ENCODE data around the gene ZNRF3.
"Not testable (repeated sequence)": the region's sequence is repeated elsewhere in the genome, so short reads cannot be mapped to it uniquely, and the experiment has no call there.

ZNRF3 gene

GRCh38 chr22:28908810-28909209 is 25.4 kb downstream of the ZNRF3 start:
- not testable (repeated sequence) for DNase-seq (ENCODE audit: low read depth)

DNA sequence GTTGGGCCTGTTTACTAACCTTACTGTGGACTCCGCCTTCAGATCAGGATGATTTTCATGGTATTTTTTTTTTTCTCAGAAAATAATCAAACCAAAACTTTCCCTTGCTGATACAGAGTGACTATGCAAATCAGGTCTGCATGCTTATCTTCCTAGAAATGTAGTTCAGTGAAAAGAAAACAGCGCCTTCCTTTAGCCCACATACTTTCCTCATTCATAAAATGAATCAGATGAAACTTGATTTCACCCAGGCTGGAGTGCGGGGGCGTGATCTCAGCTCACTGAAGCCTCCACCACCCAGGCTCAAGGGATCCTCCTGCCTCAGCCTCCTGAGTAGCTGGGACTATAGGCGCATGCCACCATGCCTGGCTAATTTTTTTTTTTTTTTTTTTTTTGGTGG is 26.0 kb downstream of the ZNRF3 start:
- no peak for DNase-seq (ENCODE audit: low read depth)

GRCh38 chr22:28910569-28911303 is 27.4 kb downstream of the ZNRF3 start:
- DNase-seq (ENCODE audit: low read depth), result no peak

- DNase-seq (ENCODE audit: low read depth), result no peak
Observed at GRCh38 chr22:28911304-28911690, 27.9 kb downstream of the ZNRF3 start.

GRCh38 chr22:28911777-28912669 is 28.7 kb downstream of the ZNRF3 start:
- no peak for DNase-seq (ENCODE audit: low read depth)

GRCh38 chr22:28914201-28914600 is 30.8 kb downstream of the ZNRF3 start:
- no peak for DNase-seq (ENCODE audit: low read depth)

DNA sequence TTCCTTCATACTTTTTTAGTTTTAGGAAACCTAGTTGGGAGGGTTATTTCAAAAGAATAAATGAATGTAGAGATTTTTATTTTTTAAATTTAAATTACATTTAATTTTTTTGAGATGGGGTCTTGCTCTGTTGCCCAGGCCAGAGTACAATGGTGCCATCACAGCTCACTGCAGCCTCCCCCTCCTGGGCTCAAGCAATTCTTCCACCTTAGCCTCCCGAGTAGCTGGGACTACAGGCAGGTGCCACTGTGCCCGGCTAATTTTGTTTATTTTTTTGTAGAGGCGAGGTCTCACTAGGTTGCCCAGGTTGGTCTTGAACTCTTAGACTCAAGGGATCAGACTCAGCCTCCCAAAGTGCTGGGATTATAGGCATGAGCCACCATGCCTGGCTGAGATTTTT is 32.6 kb downstream of the ZNRF3 start:
- no peak for DNase-seq (ENCODE audit: low read depth)

DNA sequence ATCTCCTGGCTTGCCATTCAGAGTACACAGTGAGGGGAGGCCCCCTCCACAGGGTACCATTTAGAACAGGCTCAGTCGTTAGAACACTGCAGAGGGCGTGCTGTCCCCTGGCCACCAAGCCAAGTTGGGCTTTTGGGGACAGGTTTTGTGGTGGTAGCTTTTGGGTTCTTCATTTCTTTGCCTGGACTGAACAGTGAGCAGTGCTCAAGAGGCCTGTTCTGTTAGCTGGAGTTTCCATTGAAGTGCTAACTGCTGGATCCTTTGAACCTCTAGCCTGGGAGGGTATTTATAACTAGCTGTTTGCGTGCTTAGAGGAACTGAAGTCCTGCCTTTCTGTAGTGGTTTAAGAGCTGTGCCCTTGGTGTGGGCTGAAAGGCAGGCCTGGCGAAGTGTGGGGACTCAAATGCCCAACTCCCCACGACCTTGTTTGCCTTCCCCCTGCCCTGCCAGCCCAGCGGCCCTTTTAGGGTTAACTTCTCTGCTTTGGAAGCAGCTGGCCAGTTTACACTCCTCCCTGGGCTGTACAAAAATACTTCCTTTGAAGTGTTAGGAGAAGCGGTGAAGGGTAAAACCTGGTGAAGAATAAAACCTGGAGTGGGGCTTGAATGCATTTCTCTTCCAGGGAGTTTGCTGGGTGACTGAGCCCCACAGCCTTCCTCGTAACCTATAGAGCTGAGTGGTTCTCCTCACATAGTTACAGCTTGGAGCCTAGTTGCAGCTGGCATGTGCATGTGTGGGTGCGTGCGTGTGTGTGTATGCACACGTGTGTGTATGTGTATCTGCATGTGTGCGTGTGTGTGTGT is 34.6 kb downstream of the ZNRF3 start:
- DNase-seq (ENCODE audit: low read depth), result no peak

GRCh38 chr22:28918550-28919271 is 35.3 kb downstream of the ZNRF3 start:
- no peak for DNase-seq (ENCODE audit: low read depth)

- DNase-seq (ENCODE audit: low read depth), result no peak
Observed at GRCh38 chr22:28920757-28921584, 37.6 kb downstream of the ZNRF3 start.

DNA sequence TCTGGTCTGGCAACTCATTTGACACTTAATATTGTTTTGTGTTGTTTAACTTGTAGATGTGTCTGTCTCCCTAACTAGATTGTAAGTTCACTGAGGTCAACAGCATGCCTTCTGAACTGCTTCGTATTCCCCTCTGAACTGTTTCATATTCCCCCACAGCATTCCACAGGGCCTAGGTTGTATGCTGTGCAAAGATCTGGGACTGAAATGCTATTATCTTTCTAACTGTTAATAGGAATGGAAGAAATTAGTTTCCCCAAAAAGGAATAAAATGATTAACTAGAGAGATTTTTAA is 38.2 kb downstream of the ZNRF3 start:
- DNase-seq (ENCODE audit: low read depth), result no peak

DNA sequence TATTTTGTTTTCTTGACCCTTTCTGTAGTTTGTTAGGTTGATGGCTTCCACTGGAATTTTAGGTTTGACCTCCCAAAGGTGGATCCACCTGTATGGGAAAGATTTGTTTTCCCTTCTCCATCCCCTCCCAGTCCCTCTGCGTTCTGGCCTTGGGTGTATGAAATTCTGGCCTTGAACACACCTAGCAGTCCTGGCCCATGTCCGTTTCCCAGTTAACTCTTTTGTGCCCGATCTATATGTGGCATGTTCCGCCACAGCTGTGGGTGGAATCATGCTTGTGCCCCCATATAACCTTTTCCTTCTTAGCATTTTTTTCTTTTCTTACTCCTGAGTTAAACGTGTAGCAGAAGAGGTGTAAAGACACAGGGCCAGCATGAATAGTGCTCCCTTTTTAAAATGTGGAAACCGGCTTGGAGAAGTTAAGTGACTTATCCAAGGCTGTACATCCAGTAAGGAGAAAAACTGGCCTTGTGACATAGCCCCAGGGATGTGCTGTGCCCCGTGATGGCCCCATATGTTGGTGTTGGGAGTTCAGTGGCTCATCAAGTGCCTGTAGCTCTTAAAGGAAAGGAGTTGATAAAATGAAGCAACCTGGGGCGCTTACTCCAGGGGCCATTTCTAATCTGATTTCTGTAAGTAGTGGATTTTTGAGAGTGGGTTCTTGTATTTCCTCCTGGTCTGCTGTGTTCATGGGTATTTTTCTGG is 39.3 kb downstream of the ZNRF3 start:
- DNase-seq (ENCODE audit: low read depth), result no peak

- no peak for DNase-seq (ENCODE audit: low read depth)
Observed at GRCh38 chr22:28923826-28924732, 40.7 kb downstream of the ZNRF3 start.

DNA sequence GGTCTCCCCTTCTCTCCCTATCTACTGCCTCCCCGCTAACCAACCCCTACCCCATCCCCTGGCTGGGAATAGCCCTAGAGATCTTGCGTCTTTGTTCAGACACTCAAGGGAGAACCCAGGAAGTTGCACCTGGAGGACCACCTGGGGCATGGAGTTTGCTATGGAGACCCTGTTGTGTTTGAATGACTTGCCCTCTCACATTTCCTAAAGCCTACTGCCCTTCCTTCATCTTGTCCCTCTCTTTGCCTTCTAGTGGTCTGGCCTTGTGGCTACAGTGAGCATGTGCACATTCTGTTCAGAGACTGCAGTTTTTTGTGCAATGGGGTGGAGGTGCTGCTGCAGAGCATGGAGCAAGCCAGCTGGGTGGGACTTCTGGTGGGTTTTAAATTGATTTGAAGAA is 42.5 kb downstream of the ZNRF3 start:
- DNase-seq (ENCODE audit: low read depth), result no peak

DNA sequence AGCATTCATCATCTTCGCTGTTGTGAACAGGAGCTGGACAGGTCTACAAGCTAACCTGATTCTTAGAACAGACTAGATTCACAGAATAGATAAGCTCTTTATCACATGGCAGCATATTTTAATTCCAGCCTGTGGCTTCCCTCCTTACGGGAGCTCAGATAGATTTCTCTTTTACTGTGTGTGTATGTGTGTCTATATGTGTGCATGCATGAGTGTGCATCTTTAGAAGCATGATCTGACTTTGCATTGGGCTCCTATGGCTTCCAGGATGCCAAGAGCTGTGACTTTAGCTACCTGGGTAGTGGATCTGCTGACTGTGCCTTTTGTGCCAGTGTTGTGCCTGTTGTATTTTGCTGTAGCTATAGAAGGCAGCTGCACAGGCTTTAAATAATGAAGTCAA is 44.3 kb downstream of the ZNRF3 start:
- DNase-seq (ENCODE audit: low read depth), result no peak

DNA sequence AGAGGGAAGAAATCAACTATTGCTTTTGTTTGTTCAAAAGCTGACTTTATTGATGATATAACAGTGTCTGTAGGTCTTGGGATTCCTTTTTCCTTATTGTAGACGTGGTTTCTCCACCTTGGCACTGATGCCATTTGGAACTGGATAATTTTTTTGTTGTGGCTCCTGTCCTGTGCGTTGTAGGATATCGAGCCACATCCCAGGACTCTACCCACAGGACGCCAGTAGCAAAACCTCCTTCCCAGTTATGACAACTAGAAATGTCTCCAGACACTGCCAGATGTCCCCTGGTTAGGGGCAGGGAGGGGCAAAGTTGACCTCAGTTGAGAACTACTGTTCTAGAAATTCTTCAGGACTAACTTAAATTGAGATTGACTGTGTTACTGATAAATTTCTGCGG is 45.8 kb downstream of the ZNRF3 start:
- no peak for DNase-seq (ENCODE audit: low read depth)

- no peak for DNase-seq (ENCODE audit: low read depth)
Observed at GRCh38 chr22:28930357-28931007, 47.1 kb downstream of the ZNRF3 start.

- DNase-seq (ENCODE audit: low read depth), result no peak
Observed at GRCh38 chr22:28931844-28932567, 48.6 kb downstream of the ZNRF3 start.
